SK-N-DZ (cell line): ENCODE data around the gene MVB12B.
A peak's percentile ranks its signal among the peaks of the same experiment; 100 is the strongest.

Experiments
- DNase-seq: peaks from one replicate; pipeline ENCODE4 v3.0.0-alpha.2; 2015; ENCODE audit warnings: low spot score

The MVB12B gene

GRCh38 chr9:126490871-126491567 is 164.4 kb downstream of the MVB12B start:
- peak; percentile 59 for DNase-seq

- no peak for DNase-seq
These were observed 164.9 kb downstream of the MVB12B start for GRCh38 chr9:126491568-126491879.

GRCh38 chr9:126491949-126492348 is 165.3 kb downstream of the MVB12B start:
- no peak for DNase-seq

GRCh38 chr9:126494264-126494663 is 167.6 kb downstream of the MVB12B start:
- no peak for DNase-seq

- no peak for DNase-seq
These were observed 168.1 kb downstream of the MVB12B start for GRCh38 chr9:126494746-126495145.

- DNase-seq: no peak
These were observed 169.0 kb downstream of the MVB12B start for GRCh38 chr9:126495411-126496180.

GRCh38 chr9:126496181-126496576 is 169.6 kb downstream of the MVB12B start:
- no peak for DNase-seq

GRCh38 chr9:126496781-126497659 is 170.4 kb downstream of the MVB12B start:
- no peak for DNase-seq

GRCh38 chr9:126497660-126498275 is 171.1 kb downstream of the MVB12B start:
- no peak for DNase-seq

GRCh38 chr9:126498331-126498730 is 171.7 kb downstream of the MVB12B start:
- no peak for DNase-seq

- peak; percentile 64 for DNase-seq
These were observed 172.6 kb downstream of the MVB12B start for GRCh38 chr9:126499005-126499910.

- no peak for DNase-seq
These were observed 173.4 kb downstream of the MVB12B start for GRCh38 chr9:126499911-126500599.

- DNase-seq: peak; percentile 86
These were observed 174.2 kb downstream of the MVB12B start for GRCh38 chr9:126500600-126501382.

GRCh38 chr9:126501383-126502331 is 175.0 kb downstream of the MVB12B start:
- DNase-seq: no peak

- no peak for DNase-seq
These were observed 176.0 kb downstream of the MVB12B start for GRCh38 chr9:126502417-126503332.

- no peak for DNase-seq
These were observed 176.9 kb downstream of the MVB12B start for GRCh38 chr9:126503333-126504085.
